ENCODE data around the gene TARM1. TPM values are rescaled to one million over a fixed set of nuclear protein-coding genes. Genes with fewer than 3 reads are reported as not detected.

TARM1 gene
- total and polyA plus RNA-seq, 2 experiments from 2014 or later: not detected

GRCh38 chr19:54114340-54115108 lies 33.4 kb upstream of the TARM1 start:
- H3K27ac ChIP-seq (ENCODE audit: low read depth): no peak overlapping the region
- H3K27me3 ChIP-seq (ENCODE audit: insufficient read depth): no peaks in the 10 kb centered on the region
- peaks cover 20% of the 10 kb centered on the region for H3K79me2 ChIP-seq (replicated peaks; ENCODE audit: insufficient read depth)
- Mint-ChIP-seq H3K9me3 (peaks cover 7% of the 10 kb centered on the region; the same call in 2 of the 3 replicates), H3K27ac (peak overlapping the region; percentile 98), H3K27me3 (ENCODE audit: insufficient read depth, low read depth, poor library complexity) (peaks cover 16% of the 10 kb centered on the region), H3K4me3 (peak overlapping the region; percentile 97), H3K36me3 (ENCODE audit: low read depth) (peaks cover 48% of the 10 kb centered on the region), H3K4me1 (peaks cover 8% of the 10 kb centered on the region)
- H3K9me2 ChIP-seq (ENCODE audit: insufficient read depth): no peaks in the 10 kb centered on the region
- peaks cover 9% of the 10 kb centered on the region for H4K20me1 ChIP-seq (replicated peaks; ENCODE audit: insufficient read depth)
- DNase-seq (ENCODE audit: low spot score) (peak; percentile 64), ATAC-seq (peak; percentile 17)
- H3K4me1 ChIP-seq (ENCODE audit: insufficient read depth): peaks cover 11% of the 10 kb centered on the region; the same call in 1 of the 2 replicates
- peak overlapping the region; percentile 87 for H3K4me3 ChIP-seq
- TF ChIP-seq ZNF114 (CRISPR knock-in tag; IDR thresholded peaks at IDR 0.05) (no peak), POLR2AphosphoS5 (IDR thresholded peaks at IDR 0.05; ENCODE audit: low read depth) (no peak; the same call in 1 of the 2 replicates), REST (IDR thresholded peaks at IDR 0.05; ENCODE audit: unreplicated experiment) (no peak), ZNF462 (CRISPR knock-in tag; IDR thresholded peaks at IDR 0.05) (no peak), CTCF (conservative IDR thresholded peaks at IDR 0.05; ENCODE audit: low read depth in 2 of 2) (no peak), EZH2phosphoT487 (IDR thresholded peaks at IDR 0.05; ENCODE audit: unreplicated experiment) (no peak), ZNF331 (CRISPR knock-in tag; IDR thresholded peaks at IDR 0.05; ENCODE audit: low read depth) (no peak), ETS1 (IDR thresholded peaks at IDR 0.05) (no peak)
- H3K4me2 ChIP-seq: peak overlapping the region; percentile 92
- peaks cover 13% of the 10 kb centered on the region for H3K36me3 ChIP-seq (ENCODE audit: insufficient read depth)
- H2AFZ ChIP-seq: no peak overlapping the region
- peaks cover 7% of the 10 kb centered on the region; the same call in 1 of the 2 replicates for H3F3A ChIP-seq (replicated peaks; ENCODE audit: low read depth)

Measured in GM23338 (cell line).